GM19240 (cell line): ENCODE data around the gene PRR3.
"Not testable (repeated sequence)": the region's sequence is repeated elsewhere in the genome, so short reads cannot be mapped to it uniquely, and the experiment has no call there.

Experiments
- DNase-seq: peaks from one replicate; pipeline ENCODE4 v3.0.0; 2011; ENCODE audit warnings: low spot score; ENCODE audit not compliant: insufficient read length

PRR3 gene, protein sequence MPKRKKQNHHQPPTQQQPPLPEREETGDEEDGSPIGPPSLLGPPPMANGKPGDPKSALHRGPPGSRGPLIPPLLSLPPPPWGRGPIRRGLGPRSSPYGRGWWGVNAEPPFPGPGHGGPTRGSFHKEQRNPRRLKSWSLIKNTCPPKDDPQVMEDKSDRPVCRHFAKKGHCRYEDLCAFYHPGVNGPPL

DNA sequence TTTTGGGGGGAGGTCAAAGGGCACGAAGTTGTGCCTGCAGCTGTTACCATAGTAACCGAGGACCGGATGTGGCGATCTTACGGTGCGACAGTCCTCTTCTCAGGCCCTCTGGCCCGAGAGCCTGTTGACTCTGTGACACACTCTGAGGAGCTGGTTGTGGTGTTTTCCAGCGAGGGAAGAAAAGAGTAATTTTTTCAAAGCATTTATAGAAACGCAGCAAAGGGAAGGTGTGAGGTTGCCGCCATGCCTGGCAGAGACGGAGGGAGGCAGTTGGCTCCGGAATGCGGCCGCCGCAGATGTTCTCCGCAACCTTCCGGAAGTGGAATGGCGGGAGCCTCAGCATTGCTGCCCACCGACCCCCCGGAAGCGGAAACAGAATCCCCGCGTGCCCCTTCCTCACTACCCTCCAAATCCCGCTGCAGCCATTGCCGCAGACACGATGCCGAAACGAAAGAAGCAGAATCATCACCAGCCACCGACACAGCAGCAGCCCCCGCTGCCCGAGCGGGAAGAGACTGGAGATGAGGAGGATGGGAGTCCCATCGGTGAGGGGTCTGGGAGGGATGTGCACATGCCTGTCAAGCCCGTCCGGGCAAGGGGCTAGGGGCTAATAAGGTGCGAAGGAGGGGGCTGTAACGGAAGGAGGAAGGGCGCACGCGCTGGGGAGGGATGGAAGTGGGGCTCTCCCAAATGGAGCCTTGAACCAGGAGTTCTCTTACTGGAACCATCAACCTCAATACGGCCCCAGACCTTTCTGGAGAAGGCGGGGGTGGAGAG is at the start of gene PRR3:
PRR3 (plus strand) TSS at position 390 of the 777 bp plus-strand sequence; CDS start at position 440, 50 bp downstream.
- peak; percentile 53 for DNase-seq

DNA sequence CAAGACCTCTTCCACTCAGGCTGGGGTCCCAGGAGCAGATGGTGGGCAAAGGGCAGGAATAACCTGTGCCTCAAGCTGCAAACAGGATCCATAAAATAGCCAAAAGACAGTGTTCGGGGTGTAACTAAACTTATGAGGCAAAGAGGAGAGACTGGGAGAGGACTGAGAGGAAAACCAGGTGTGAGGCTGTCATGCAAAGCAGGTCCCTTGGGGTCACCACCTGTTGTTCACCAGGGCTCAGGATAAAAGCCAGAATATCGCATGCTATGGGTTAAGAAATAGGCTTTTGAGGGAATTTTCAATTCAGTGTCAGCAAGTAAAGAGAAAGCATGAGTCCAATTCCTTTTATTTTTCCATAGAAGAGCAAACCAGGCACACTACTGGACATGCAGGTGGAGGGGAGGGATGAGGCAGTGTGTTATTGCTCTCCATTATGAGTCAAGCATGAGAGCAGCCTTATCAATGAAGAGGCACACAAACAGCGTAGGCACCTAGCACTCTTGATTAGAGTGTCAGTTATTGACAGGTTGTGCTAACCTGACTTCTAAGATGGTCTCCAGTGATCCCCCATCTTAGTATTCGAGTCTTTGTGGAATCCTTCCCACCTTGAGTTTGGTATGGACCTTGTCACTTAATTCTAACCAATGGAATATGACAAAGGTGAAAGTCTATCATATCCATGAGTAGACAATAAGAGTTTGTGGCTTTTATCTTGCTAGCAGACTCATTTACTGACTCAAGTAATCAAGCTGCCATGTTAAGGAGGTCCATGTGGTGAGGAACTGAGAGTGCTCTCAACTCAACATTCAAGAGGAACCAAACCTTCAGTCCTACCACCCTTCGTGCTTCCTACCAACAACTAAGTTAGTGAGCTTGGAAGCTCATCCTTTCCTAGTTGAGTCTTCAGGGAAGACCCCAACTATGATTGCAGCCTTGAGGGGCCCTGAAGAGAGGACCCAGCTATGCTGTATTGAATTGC is 49.0 kb upstream of the PRR3 start:
- no peak for DNase-seq

DNA sequence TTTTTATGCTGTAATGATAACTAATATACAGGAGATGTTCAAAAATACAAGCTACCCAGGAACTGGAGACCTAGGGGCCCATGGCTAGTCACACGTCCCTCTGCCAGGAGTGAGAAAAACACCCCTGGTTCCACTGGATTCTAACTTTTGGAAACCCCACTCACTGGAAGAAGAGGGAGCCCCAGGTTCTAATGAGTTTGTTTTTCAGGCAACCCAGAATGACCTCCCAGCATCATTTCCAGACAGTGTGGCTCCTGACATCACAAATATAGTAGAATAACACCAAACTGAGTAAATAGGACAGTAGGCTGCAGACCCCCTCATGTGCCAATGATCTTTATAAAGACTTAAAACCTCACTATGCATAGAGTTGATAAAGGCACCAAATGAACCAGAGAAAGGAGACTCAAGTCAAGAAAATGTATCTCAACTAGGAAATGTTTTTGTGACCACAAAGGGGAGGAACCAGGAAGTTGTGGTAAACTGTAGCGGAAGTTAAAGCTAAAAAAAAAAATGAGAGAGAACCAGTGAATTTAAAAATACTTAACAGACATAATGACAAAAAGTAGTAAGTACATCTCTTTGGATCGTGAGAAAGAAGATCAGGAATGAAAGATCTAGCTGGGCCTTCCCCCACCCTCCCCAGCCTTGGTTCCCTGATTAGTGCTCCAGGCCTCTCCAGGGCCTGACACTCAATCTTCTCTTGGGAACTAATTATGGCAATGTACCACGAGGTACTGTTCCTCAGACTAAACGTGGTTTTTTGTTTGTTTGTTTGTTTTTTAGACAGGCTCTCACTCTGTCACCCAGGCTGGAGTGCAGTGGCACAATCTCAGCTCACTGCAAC is 48.0 kb upstream of the PRR3 start:
- no peak for DNase-seq

DNA sequence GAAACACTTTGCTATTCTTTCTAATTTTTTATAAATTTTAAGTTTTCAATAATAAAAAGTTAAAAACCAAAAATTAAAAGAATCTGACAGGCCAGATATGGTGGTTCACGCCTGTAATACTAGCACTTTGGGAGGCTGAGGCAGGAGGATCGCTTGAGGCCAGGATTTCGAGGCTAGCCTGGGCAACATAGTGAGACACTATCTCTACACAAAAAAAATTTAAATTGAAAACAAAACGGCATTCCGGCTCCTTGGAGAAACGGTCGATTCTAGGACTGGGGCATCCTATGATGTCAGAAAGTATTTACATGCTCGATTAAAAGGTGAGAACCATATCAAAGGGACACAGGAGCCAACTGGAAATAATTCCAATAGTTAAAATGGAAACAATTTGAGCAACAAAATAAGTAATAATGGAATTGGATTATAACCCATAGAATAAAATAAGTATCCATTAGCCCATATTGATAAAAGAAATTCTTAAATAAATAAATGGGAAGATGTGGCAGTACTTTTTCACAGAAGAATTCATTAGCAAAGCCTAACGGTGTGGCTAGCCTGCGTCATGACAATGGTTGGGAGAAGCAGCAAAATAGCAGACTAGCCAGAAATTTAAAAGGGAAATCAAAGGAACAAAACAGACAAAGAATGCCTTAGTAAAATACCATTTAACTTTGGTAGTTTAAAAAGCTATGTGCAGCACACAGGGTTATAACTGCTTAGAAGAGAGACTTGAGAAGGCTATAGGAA is 46.5 kb upstream of the PRR3 start:
- DNase-seq = no peak

DNA sequence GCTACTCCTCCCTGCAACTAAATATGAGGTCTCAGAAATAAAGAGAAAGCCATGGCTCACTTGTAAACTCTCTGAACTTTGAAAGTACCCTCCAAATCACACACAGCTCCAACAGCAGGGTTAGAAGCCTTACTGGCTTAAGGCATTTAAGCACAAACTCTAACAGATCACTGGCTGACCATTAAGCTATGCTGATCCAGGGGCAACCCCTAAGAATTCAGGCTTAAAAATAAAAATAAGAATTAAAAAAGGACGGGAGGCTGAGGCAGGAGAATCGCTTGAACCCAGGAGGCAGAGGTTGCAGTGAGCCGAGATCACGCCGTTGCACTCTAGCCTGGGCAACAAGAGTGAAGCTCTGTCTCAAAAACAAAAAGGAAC is 45.9 kb upstream of the PRR3 start:
- no peak for DNase-seq

DNA sequence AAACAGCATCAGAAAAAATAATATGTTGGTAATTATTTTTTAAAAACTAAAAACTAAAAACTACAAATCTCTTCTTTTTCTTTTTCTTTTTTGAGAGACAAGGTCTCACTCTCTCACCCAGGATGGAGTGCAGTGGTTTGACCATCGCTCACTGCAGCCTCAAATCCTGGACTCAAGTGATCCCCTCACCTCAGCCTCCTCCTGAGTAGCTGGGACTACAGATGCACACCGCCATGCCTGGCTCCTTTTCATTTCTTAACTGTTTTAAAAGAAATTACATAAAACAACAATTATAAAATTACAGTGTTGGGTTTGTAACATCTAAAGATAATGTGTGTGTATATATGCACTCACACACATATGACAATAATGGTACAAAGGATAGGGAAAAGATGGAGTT is 43.6 kb upstream of the PRR3 start:
- DNase-seq = no peak

DNA sequence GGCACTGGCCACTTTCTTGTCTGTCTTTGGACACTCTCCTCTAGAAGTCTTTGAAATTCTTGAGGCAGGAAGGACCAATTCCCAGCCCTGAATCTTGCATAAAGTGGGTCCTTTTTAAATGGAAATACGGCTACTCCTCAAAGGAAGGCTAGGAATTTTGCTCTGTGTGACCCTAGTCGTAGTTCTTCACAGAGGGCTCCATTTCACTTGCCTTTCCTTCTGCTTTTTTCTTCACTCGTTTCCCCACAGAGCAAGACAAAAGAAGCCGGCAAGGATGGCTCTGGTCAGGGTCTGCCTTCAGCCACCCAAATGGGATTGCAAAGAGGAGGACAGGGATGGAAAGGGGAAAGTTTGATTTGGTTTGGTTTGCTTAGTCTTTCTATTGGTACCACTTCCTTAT is 42.0 kb upstream of the PRR3 start:
- DNase-seq = no peak

DNA sequence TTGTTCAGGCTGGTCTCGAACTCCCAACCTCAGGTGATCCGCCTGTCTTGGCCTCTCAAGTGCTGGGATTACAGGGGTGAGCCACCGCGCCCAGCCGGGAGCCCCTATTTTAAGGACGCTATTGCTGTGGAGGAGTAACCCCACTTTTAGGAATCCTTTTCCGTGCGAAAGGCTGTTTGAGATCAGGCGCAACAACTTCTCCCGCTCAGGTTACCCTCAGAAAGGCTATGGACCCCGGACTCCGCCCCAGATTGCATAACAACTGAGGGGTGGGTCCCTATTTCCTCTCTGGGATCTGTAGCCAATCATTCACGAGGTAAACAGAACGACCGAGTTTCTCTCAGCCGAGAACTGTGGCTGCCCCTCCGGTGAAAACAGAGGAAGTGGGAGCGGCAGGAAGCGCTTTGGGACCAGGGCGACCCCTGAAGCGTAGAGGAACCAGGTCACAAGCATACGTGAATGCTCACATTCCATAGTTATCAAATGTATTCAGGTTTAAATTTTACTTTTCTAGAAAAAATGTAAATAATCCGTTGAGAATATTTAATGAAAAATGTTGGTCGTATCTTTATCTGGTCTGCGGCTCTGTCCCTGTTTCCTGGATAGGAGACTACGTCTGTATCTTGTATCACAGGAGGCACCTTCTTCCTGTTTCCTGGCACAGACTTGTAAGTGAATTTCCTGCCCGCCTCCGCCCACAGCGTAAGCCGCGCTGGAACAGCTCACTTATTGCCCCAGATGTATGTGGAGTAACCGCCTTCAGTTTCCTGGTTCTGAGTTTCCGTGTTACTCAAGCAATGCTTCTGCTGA is 40.9 kb upstream of the PRR3 start:
- DNase-seq = no peak

DNA sequence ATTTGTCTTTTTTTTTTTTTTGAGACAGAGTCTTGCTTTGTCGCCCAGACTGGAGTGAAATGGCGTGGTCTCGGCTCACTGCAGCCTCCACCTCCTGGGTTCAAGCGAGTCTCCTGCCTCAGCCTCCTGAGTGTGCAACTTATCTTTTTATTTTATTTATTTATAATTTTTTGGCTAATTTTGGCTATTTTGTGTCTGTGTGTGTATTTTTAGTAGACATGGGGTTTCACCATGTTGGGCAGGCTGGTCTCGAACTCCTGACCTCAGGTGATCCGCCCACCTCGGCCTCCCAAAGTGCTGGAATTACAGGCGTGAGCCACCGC is 40.4 kb upstream of the PRR3 start:
- not testable (repeated sequence) for DNase-seq

DNA sequence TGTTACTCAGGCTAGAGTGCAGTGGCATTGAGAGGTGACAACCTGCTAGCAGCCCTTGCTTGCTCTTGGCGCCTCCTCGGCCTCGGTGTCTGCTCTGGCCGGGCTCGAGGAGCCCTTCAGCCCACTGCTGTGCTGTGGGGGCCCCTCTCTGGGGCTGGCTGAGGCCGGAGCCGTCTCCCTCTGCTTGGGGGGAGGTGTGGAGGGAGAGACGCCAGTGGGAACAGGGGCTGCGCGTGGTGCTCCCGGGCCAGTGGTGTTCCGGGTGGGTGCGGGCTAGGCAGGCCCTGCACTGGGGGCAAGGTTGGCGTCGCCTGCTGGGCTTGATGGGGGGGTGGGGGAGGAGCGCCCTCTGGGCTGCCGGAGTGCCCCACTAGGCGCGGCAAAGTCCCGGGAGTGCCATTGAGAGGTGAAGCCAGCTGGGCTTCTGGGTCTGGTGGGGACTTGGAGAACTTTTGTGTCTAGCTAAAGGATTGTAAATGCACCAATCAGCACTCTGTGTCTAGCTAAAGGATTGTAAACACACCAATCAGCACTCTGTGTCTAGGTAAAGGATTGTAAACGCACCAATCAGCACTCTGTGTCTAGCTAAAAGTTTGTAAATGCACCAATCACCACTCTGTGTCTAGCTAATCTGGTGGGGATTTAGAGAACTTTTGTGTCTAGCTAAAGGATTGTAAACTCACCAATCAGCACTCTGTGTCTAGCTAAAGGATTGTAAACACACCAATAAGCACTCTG is 39.2 kb upstream of the PRR3 start:
- not testable (repeated sequence) for DNase-seq

DNA sequence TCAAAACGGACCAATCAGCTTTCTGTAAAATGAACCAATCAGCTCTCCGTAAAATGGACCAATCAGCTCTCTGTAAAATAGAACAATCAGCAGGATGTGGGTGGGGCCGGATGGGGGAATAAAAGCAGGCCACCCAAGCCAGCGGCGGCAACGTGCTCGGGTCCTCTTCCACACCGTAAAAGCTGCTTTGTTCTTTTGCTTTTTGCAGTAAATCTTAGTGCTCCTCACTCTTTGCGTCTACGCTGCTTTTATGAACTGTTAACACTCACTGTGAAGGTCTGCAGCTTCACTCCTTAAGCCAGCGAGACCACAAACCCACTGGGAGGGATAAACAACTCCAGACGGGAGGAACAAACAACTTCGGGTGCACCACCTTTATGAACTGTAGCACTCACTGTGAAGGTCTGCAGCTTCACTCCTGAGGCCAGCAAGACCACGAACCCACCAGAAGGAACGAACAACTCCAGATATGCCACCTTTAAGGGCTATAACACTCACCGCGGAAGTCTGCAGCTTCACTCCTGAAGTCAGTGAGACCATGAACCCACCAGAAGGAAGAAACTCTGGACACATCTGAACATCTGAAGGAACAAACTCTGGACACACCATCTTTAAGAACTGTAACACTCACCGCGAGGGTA is 38.5 kb upstream of the PRR3 start:
- not testable (repeated sequence) for DNase-seq

DNA sequence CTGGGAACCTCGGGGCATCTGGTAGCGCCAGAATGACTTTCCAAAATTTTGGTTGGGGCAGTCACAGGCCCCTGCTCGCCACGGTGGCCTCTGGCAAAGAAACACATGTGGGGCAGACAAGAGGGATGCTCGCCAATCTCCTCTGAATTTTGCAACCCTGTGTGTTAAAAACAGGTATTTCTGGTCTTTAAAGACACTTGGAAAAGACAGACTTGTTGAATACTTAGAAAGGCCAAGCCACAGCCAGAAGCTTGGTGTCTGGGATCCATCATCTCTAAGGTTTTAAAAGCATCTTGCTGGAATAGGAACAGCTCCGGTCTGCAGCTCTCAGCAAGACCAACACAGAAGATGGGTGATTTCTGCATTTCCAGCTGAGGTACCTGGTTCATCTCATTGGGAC is 36.6 kb upstream of the PRR3 start:
- DNase-seq = no peak

DNA sequence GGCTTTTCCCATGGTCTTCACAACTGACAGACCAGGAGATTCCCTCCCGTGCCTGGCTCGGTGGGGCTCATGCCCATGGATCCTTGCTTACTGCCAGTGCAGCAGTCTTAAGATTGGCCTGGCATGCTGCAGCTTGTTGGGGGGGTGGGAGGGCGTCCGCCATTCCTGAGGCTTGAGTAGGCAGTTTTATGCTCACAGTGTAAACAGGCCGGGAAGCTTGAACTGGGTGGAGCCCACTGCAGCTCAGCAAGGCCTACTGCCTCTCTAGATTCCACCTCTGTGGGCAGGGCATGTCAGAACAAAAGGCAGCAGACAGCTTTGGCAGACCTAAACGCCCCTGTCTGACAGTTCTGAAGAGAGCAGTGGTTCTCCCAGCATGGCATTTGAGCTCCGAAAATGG is 36.0 kb upstream of the PRR3 start:
- not testable (repeated sequence) for DNase-seq

DNA sequence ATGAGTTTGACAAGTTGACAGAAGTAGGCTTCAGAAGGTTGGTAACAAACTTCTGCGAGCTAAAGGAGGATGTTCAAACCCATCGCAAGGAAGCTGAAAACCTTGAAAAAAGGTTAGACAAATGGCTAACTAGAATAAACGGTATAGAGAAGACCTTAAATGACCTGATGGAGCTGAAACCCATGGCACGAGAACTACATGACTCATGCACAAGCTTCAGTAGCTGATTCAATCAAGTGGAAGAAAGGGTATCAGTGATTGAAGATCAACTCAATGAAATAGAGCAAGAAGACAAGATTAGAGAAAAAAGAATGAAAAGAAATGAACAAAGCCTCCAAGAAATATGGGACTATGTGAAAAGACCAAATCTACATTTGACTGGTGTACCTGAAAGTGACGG is 35.1 kb upstream of the PRR3 start:
- not testable (repeated sequence) for DNase-seq

DNA sequence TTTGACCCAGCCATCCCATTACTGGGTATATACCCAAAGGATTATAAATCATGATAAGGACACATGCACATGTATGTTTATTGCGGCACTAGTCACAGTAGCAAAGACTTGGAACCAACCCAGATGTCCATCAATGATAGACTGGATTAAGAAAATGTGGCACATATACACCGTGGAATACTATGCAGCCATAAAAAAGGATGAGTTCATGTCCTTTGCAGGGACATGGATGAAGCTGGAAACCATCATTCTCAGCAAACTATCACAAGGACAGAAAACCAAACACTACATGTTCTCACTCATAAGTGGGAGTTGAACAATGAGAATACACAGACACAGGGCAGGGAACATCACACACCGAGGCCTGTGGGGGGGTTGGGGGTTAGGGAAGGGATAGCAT is 30.7 kb upstream of the PRR3 start:
- DNase-seq = not testable (repeated sequence)

DNA sequence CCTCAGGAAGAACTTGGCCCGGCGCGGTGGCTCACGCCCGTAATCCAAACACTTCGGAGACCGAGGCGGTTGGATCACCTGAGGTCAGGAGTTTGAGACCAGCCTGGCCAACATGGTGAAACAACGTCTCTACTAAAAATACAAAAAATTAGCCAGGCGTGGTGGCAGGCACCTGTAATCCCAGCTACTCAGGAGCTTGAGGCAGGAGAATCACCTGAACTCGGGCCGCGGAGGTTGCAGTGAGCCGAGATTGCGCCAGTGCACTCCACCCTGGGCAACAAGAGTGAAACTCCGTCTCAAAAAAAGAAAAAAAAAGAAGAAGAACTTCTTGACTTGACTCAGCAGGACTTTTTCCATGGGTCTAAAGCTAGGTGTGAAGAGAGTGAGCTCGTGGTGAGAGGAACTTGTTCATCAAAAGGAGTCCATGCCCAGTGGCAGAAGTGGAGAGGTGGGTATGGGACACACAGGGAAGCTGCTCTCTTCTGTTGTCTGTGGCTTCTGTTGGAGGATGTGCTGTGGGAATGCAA is 27.7 kb upstream of the PRR3 start:
- not testable (repeated sequence) for DNase-seq

DNA sequence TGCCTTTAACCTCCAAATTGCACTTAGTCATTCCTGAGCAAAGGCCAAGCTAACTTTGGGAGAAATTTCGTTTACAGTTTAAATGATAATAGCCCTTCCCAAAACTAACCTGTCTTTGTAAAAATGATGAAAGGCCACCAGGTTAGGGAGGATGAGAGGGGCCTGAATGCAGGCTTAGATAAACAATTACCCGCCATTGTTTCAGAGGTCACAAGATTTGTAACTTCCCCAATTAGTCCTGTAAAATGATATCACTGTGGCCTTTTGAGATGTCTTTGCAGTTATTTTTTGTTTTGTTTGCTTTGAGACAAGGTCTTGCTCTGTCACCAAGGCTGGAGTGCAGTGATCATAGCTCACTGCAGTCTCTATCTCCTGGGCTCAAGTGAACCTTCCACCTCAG is 27.1 kb upstream of the PRR3 start:
- DNase-seq = no peak
